ENCODE measurements around the gene TP53AIP1.

DNA sequence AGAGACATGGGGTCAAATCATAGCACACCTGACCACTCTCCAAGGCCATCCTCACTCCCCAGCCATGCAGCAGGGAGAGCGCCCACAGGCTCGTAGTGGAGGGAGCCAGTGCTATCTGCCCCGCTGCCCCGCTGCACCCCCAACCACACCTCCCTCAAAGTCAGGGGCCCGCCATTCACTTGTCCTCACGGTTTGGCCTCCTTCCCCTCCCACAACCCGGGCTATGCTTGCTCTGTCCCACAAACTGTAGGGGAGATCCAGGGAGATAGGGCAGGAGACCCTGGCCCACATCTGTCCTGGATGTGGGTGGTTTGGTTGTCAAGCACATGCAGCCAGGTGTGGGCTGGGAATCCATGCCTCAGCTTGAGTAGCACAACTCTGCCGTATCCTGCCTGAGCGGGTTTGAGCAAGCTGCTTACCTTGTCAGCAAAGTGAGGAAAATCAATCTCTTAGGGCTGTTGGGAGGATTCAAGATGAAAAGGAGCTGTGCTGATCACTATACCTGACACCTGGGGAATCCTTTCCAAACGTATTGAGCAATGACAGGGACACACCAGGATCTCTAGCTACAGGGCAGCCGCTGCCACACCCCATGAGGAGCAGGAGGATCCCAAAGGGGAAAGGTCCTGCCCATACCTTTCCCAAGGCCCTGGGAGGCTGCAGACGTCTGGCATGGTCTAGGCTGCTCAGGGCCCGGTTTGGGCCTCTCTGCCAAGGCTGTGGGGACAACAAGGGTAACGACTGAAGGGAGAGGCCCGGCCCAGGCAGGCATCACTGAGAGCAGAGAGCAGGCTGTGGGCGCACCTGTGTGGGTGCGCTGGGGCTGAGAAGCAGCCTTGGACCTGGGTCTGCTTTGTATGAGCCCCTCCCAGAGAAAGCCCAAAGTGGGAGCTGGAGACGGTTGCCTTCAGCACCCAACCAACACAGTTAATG, 28.2 kb downstream of the TP53AIP1 start:
- TF ChIP-seq POLR2A (IDR thresholded peaks at IDR 0.05): no peak
- TF ChIP-seq, protein P1, sequence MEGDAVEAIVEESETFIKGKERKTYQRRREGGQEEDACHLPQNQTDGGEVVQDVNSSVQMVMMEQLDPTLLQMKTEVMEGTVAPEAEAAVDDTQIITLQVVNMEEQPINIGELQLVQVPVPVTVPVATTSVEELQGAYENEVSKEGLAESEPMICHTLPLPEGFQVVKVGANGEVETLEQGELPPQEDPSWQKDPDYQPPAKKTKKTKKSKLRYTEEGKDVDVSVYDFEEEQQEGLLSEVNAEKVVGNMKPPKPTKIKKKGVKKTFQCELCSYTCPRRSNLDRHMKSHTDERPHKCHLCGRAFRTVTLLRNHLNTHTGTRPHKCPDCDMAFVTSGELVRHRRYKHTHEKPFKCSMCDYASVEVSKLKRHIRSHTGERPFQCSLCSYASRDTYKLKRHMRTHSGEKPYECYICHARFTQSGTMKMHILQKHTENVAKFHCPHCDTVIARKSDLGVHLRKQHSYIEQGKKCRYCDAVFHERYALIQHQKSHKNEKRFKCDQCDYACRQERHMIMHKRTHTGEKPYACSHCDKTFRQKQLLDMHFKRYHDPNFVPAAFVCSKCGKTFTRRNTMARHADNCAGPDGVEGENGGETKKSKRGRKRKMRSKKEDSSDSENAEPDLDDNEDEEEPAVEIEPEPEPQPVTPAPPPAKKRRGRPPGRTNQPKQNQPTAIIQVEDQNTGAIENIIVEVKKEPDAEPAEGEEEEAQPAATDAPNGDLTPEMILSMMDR (IDR thresholded peaks at IDR 0.05): no peak

Measured in uterus (tissue), 2 donors.